Stimulated activated naive CD8-positive, alpha-beta T cell treated with anti-CD3 and anti-CD28 coated beads, Interleukin-15, amount 100 ng/mL, for 72 hours (primary cell): ENCODE results near the gene HACD3.

Experiments used
- ATAC-seq: fragments of 150-1000 bp; cut with Tn5 transposase; 2 replicates; pipeline ENCODE4 v1.10.0; 2021; ENCODE audit warnings: mild to moderate bottlenecking, moderate library complexity
- DNase-seq, 2 donors: peaks; one replicate each; pipeline ENCODE4 v3.0.0; 2021 to 2022
- H3K27ac Mint-ChIP-seq, 2 donors: one replicate each; pipeline ENCODE4 v1.8.0; 2022; ENCODE audit warnings: mild to moderate bottlenecking in 2 of 2, mixed read lengths in 2 of 2, moderate library complexity in 2 of 2
- H3K27me3 Mint-ChIP-seq: one replicate; pipeline ENCODE4 v1.8.0; 2022; ENCODE audit warnings: mixed read lengths
- H3K4me1 Mint-ChIP-seq: one replicate; pipeline ENCODE4 v1.8.0; 2022; ENCODE audit warnings: mild to moderate bottlenecking, mixed read lengths
- H3K4me3 Mint-ChIP-seq, 2 donors: one replicate each; pipeline ENCODE4 v1.8.0; 2022; ENCODE audit warnings: mild to moderate bottlenecking in 2 of 2, mixed read lengths in 2 of 2, moderate library complexity in 1 of 2
- H3K9me3 Mint-ChIP-seq, 2 donors: one replicate each; pipeline ENCODE4 v1.8.0; 2022; ENCODE audit warnings: mixed read lengths in 2 of 2

The HACD3 gene, protein sequence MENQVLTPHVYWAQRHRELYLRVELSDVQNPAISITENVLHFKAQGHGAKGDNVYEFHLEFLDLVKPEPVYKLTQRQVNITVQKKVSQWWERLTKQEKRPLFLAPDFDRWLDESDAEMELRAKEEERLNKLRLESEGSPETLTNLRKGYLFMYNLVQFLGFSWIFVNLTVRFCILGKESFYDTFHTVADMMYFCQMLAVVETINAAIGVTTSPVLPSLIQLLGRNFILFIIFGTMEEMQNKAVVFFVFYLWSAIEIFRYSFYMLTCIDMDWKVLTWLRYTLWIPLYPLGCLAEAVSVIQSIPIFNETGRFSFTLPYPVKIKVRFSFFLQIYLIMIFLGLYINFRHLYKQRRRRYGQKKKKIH

GRCh38 chr15:65530318-65531111 lies at the start of gene HACD3:
Gene HACD3 (plus strand): TSS chr15:65530463. CDS start chr15:65530632, 169 bp downstream.
- Mint-ChIP-seq H3K4me1 (peaks cover 43% of the 10 kb centered on the region), H3K9me3 (no peaks in the 10 kb centered on the region), H3K27ac (peak within 1 kb of the TSS; percentile 89 to 96), H3K27me3 (no peaks in the 10 kb centered on the region), H3K4me3 (peak within 1 kb of the TSS; percentile 88 to 92)
- DNase-seq: peak; percentile 92 to 95
- ATAC-seq: peak; percentile 96

DNA sequence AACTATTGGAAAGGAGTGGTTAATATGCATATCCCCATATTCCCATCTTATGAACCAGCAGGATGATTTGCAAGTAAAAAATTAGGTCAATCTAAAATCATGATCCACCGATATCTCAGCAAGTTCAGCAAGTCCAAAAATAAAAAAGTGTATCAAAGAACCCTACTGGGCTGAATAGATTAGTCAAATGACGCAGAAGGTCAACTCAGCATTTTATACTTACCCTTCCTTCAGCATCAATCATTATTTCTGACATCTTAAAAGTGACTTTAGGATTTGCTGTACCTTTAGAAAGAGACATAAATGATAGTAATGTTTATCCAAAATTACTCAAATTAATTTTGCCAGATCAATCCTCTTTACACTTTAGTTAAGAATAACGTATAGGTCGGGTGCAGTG lies 45.4 kb upstream of the HACD3 start:
- no peak for DNase-seq
- Mint-ChIP-seq H3K4me1 (no peaks in the 10 kb centered on the region), H3K9me3 (no peaks in the 10 kb centered on the region), H3K27ac (no peak overlapping the region), H3K4me3 (no peak overlapping the region), H3K27me3 (no peaks in the 10 kb centered on the region)
- no peak for ATAC-seq

GRCh38 chr15:65494076-65494475 lies 36.2 kb upstream of the HACD3 start:
- Mint-ChIP-seq H3K4me3 (no peak overlapping the region), H3K9me3 (no peaks in the 10 kb centered on the region), H3K4me1 (no peaks in the 10 kb centered on the region), H3K27ac (peak overlapping the region in 1 of 2 donors; percentile 48), H3K27me3 (no peaks in the 10 kb centered on the region)
- ATAC-seq (no peak), DNase-seq (no peak)

- H3K27me3 Mint-ChIP-seq: no peaks in the 10 kb centered on the region
- no peaks in the 10 kb centered on the region for H3K9me3 Mint-ChIP-seq
- peaks cover 21% of the 10 kb centered on the region for H3K4me1 Mint-ChIP-seq
- DNase-seq (no peak), ATAC-seq (no peak)
- H3K27ac Mint-ChIP-seq: peak overlapping the region in 1 of 2 donors; percentile 0
- H3K4me3 Mint-ChIP-seq: no peak overlapping the region
Measured at GRCh38 chr15:65509321-65509720, 20.9 kb upstream of the HACD3 start.

DNA sequence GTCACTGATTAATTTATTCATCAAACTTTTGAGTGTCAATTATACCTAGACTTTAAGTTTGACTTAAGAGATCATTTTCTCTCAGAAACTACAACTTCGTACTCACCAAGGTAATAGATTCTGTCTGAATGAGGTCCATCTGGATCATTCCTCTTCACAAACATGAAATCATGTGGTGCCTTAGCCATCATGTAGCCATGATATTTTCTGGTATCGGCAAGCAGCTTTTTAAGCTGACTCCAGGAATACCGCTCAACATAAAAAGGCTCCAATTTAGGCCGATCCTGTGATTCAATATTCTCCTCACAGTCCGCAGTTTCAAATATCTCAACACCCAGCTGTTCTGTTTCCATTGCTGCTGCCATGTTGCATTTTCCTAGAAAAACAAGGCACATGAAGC lies 18.1 kb upstream of the HACD3 start:
- no peaks in the 10 kb centered on the region for H3K9me3 Mint-ChIP-seq
- ATAC-seq: no peak
- H3K27ac Mint-ChIP-seq: no peak overlapping the region
- H3K4me1 Mint-ChIP-seq: peaks cover 36% of the 10 kb centered on the region
- no peaks in the 10 kb centered on the region for H3K27me3 Mint-ChIP-seq
- DNase-seq: no peak
- H3K4me3 Mint-ChIP-seq: no peak overlapping the region

GRCh38 chr15:65512807-65513416 lies 17.4 kb upstream of the HACD3 start:
- DNase-seq (no peak), ATAC-seq (no peak)
- no peak overlapping the region for H3K4me3 Mint-ChIP-seq
- no peaks in the 10 kb centered on the region for H3K9me3 Mint-ChIP-seq
- no peaks in the 10 kb centered on the region for H3K27me3 Mint-ChIP-seq
- peaks cover 40% of the 10 kb centered on the region for H3K4me1 Mint-ChIP-seq
- H3K27ac Mint-ChIP-seq: no peak overlapping the region

GRCh38 chr15:65516997-65517865 lies 13.0 kb upstream of the HACD3 start, which contains the start of gene DPP8:
Gene DPP8 (minus strand): TSS chr15:65517689. CDS start chr15:65512553, 5,136 bp downstream.
- H3K4me3 Mint-ChIP-seq: peak within 1 kb of the TSS; percentile 84 to 95
- DNase-seq (peak; percentile 95 to 96), ATAC-seq (peak; percentile 97)
- no peaks in the 10 kb centered on the region for H3K9me3 Mint-ChIP-seq
- peak within 1 kb of the TSS; percentile 72 to 97 for H3K27ac Mint-ChIP-seq
- no peaks in the 10 kb centered on the region for H3K27me3 Mint-ChIP-seq
- H3K4me1 Mint-ChIP-seq: peaks cover 36% of the 10 kb centered on the region

DNA sequence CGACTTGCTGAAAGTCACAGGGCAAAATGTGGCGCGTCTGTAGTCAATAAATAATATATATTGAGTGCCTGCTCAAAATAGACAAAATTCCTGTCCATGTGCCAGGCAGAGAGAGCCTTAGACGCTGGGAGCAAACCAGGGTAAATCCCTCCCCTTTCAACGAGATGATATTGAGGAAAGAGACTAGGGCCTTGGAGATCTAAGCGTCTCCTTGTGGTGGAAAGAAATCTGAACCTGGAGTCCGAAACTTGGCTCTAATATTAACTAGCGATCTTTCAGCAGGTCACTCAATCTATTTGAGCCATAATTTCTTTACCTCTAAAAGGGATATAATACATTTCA lies 12.4 kb upstream of the HACD3 start:
- H3K4me3 Mint-ChIP-seq: peak overlapping the region; percentile 84 to 95
- H3K4me1 Mint-ChIP-seq: peaks cover 30% of the 10 kb centered on the region
- no peak for ATAC-seq
- no peaks in the 10 kb centered on the region for H3K9me3 Mint-ChIP-seq
- H3K27ac Mint-ChIP-seq: peak overlapping the region; percentile 72 to 97
- DNase-seq: no peak
- no peaks in the 10 kb centered on the region for H3K27me3 Mint-ChIP-seq

DNA sequence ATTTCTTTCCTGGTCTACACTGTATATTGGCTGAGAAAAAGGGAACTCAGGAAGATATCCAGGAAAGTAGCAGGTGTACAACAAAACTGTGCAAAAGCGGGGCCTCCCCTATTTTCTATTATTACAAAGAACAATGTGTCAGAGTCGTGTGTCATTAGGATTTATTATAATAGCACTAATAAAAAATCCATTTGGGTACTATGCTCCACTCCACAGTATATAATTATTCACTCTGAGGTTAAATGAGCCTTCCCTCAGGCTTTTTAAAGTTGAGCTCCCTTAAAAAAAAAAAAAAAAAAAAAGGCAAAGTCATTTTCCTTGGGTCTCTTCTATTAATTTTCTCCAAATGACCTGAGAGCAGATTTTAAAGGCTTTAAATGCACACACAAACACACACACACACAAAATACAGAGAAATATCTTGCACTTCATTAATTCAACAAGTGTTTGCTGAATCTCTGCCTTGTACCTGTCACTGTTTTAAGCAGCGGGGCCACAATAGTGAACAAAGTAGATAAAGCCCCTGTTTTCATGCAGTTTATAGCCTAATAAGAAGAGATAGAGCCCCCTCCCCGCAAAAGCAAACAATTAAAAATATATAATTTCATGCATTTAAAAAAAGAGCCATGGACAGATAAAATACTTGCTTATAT lies 11.5 kb upstream of the HACD3 start:
- ATAC-seq: no peak
- Mint-ChIP-seq H3K27me3 (no peaks in the 10 kb centered on the region), H3K4me3 (no peak overlapping the region), H3K27ac (no peak overlapping the region), H3K9me3 (no peaks in the 10 kb centered on the region), H3K4me1 (peaks cover 21% of the 10 kb centered on the region)
- no peak for DNase-seq

GRCh38 chr15:65521350-65521749 lies 8.9 kb upstream of the HACD3 start:
- ATAC-seq: no peak
- no peak overlapping the region for H3K4me3 Mint-ChIP-seq
- peak overlapping the region in 1 of 2 donors; percentile 12 for H3K27ac Mint-ChIP-seq
- H3K4me1 Mint-ChIP-seq: peaks cover 8% of the 10 kb centered on the region
- DNase-seq: no peak
- H3K9me3 Mint-ChIP-seq: no peaks in the 10 kb centered on the region
- no peaks in the 10 kb centered on the region for H3K27me3 Mint-ChIP-seq

DNA sequence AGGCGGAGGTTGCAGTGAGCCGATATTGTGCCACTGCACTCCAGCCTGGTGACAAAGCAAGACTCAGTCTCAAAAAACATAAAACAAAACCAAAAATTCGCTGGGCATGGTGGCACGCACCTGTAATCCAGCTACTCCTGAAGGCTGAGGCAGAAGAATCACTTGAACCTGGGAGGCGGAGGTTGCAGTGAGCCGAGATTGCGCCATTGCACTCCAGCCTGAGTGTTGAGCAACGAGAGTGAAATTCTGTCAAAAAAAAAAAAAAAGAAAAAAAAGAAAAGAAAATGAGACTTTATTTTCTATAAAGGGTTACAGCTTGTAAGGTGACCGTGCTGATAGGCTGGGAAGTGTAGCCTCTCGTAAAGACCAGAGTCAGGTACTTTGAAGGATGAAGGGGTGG lies 6.0 kb upstream of the HACD3 start:
- ATAC-seq (no peak), DNase-seq (no peak)
- H3K4me3 Mint-ChIP-seq: no peak overlapping the region
- no peaks in the 10 kb centered on the region for H3K4me1 Mint-ChIP-seq
- H3K27ac Mint-ChIP-seq: no peak overlapping the region
- H3K27me3 Mint-ChIP-seq: no peaks in the 10 kb centered on the region
- H3K9me3 Mint-ChIP-seq: no peaks in the 10 kb centered on the region

- Mint-ChIP-seq H3K27ac (no peak overlapping the region), H3K4me3 (no peak overlapping the region), H3K27me3 (no peaks in the 10 kb centered on the region), H3K9me3 (no peaks in the 10 kb centered on the region), H3K4me1 (peaks cover 8% of the 10 kb centered on the region)
- DNase-seq (no peak), ATAC-seq (no peak)
Measured at GRCh38 chr15:65525622-65526021, 4.6 kb upstream of the HACD3 start.

GRCh38 chr15:65528461-65529060 lies 1.7 kb upstream of the HACD3 start:
- Mint-ChIP-seq H3K27ac (no peak overlapping the region), H3K4me1 (peaks cover 29% of the 10 kb centered on the region), H3K4me3 (no peak overlapping the region), H3K9me3 (no peaks in the 10 kb centered on the region), H3K27me3 (no peaks in the 10 kb centered on the region)
- DNase-seq: no peak
- no peak for ATAC-seq

GRCh38 chr15:65529762-65530317 lies 423 bp upstream of the HACD3 start:
- H3K9me3 Mint-ChIP-seq: no peaks in the 10 kb centered on the region
- DNase-seq: no peak
- H3K27me3 Mint-ChIP-seq: no peaks in the 10 kb centered on the region
- peak overlapping the region; percentile 88 to 92 for H3K4me3 Mint-ChIP-seq
- H3K4me1 Mint-ChIP-seq: peaks cover 38% of the 10 kb centered on the region
- peak overlapping the region; percentile 81 to 86 for H3K27ac Mint-ChIP-seq
- no peak for ATAC-seq
